WERI-Rb-1 (cell line): ENCODE data around the gene SCN3B.

Source experiments
- DNase-seq: peaks from one replicate; pipeline ENCODE4 v3.0.0-alpha.2; 2020
- H3K27ac ChIP-seq: fragments of 250-450 bp; sonication (Bioruptor Pico); 2 replicates; pipeline ENCODE4 v1.5.1; 2020; ENCODE audit warnings: mild to moderate bottlenecking, moderate library complexity
- H3K27me3 ChIP-seq: fragments of 250-450 bp; sonication (Bioruptor Pico); 2 replicates; pipeline ENCODE4 v1.5.1; 2021; ENCODE audit warnings: mild to moderate bottlenecking, low read depth, moderate library complexity; ENCODE audit not compliant: insufficient read depth, severe bottlenecking
- H3K36me3 ChIP-seq: fragments of 250-450 bp; sonication (Bioruptor Pico); 2 replicates; pipeline ENCODE4 v1.5.1; 2020; ENCODE audit warnings: mild to moderate bottlenecking, moderate library complexity
- H3K4me3 ChIP-seq: 2 replicates; pipeline ENCODE4 v1.5.1; 2011; ENCODE audit warnings: low read depth, mild to moderate bottlenecking, control low read depth, low read length
- H3K9me3 ChIP-seq: fragments of 250-450 bp; sonication (Bioruptor Pico); 2 replicates; pipeline ENCODE4 v1.5.1; 2021; ENCODE audit warnings: mild to moderate bottlenecking, moderate library complexity; ENCODE audit not compliant: severe bottlenecking
- CTCF ChIP-seq: IDR thresholded peaks from 2 replicates; pipeline ENCODE4 v1.5.1; 2011; ENCODE audit warnings: low read depth, mild to moderate bottlenecking, control low read depth, inconsistent platforms, low read length

SCN3B gene

GRCh38 chr11:123684601-123685000 is 30.2 kb upstream of the SCN3B start:
- TF ChIP-seq CTCF: no peak
- Histone ChIP-seq H3K4me3 (no peak overlapping the region), H3K9me3 (no peaks in the 10 kb centered on the region), H3K27me3 (no peaks in the 10 kb centered on the region), H3K27ac (no peak overlapping the region), H3K36me3 (no peaks in the 10 kb centered on the region)
- no peak for DNase-seq

GRCh38 chr11:123683428-123684170 is 29.2 kb upstream of the SCN3B start:
- Histone ChIP-seq H3K4me3 (no peak overlapping the region), H3K27ac (no peak overlapping the region), H3K27me3 (no peaks in the 10 kb centered on the region), H3K9me3 (no peaks in the 10 kb centered on the region), H3K36me3 (no peaks in the 10 kb centered on the region)
- DNase-seq: no peak
- TF ChIP-seq CTCF: no peak

DNA sequence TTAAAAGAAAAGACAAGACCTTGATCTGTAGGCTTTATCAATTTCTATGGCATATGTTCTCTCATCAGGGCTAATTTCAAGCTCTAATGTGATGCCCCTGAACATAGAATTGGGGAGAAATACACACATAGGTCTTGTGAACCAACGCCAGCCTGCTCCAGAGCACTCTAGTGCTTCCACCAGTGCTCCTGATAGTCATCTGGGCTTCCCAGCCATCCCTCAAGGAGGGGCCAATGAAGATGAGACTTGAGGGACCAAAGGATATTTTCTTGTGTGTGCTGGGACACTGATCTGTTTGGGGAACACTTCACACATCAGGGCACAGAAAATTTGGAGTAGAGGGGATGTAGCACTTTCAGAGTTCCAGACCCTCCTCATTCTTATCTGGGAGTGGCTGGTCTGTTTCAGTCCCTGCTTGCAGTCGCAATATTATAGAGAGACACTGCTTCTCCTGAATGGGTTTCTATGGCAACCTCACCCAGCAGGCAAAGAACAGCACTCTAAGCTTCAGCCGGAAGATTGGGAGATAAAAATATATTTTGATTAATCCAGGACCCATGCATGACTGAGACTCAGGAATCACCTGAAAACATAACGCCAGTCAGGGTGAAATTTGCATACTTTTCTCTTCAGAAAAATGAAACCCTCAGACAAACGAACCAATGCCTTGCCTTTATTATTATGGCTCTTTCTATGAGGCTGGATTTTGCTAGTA is 28.4 kb upstream of the SCN3B start:
- Histone ChIP-seq H3K27ac (no peak overlapping the region), H3K27me3 (no peaks in the 10 kb centered on the region), H3K36me3 (no peaks in the 10 kb centered on the region), H3K4me3 (no peak overlapping the region), H3K9me3 (no peaks in the 10 kb centered on the region)
- no peak for TF ChIP-seq CTCF
- DNase-seq: no peak

GRCh38 chr11:123681030-123681429 is 26.6 kb upstream of the SCN3B start:
- no peak for TF ChIP-seq CTCF
- H3K27me3 ChIP-seq: no peaks in the 10 kb centered on the region

GRCh38 chr11:123678246-123678645 is 23.8 kb upstream of the SCN3B start:
- no peaks in the 10 kb centered on the region for H3K9me3 ChIP-seq
- no peaks in the 10 kb centered on the region for H3K27me3 ChIP-seq
- H3K27ac ChIP-seq: no peak overlapping the region
- no peak for DNase-seq
- H3K4me3 ChIP-seq: no peak overlapping the region
- no peak for TF ChIP-seq CTCF
- H3K36me3 ChIP-seq: no peaks in the 10 kb centered on the region

More at GRCh38 chr11:123681030-123681429, 26.6 kb upstream of the SCN3B start:
- H3K27ac ChIP-seq: no peak overlapping the region
- DNase-seq: no peak
- no peaks in the 10 kb centered on the region for H3K9me3 ChIP-seq
- no peaks in the 10 kb centered on the region for H3K36me3 ChIP-seq
- no peak overlapping the region for H3K4me3 ChIP-seq
